ENCODE data around the gene NPAS3. TPM values are rescaled to one million over a fixed set of nuclear protein-coding genes. Genes with fewer than 3 reads are reported as not detected.

NPAS3 gene
- total and polyA plus RNA-seq, 2 of the 8 experiments (the other 6 are each of a cell fraction or from before 2014, with no cell fraction given): 0.11 to 0.60 TPM

DNA sequence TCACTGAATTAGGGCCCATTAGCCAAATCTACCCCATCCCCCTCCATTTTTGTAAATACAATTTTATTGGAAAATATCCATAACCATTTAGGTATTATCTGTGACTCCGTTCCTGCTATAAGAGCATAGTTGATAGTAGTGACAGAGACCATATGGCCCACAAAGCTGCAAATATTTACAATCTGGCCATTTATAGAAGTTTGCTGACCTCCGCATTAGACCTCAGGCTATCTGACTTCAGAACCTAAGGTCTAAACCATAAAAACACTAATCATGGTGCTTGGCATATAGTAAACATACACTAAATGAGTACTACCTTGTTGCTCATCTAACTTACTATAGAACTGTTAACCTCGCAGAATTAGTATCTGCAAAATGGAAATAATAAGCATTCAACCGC lies 124.8 kb downstream of the NPAS3 start:
- no peak overlapping the region for H2BK15ac ChIP-seq (ENCODE audit: low read length)
- FAIRE-seq: no peak
- H3K27me3 ChIP-seq (replicated peaks in 1 of 4; ENCODE audit: control insufficient read depth in 3 of 4, extremely low read depth in 1 of 4, insufficient read depth in 3 of 4, low read length in 3 of 4): no peaks in the 10 kb centered on the region
- POLR2A ChIA-PET (ENCODE audit: partially characterized antibody): no interaction called here
- no peaks in the 10 kb centered on the region for H3K9me3 ChIP-seq (ENCODE audit: insufficient read depth in 2 of 2, low read depth in 1 of 2, low read length in 1 of 2)
- H3K56ac ChIP-seq (replicated peaks; ENCODE audit: insufficient read length, low read depth, low read length): no peak overlapping the region
- no peak overlapping the region for H2BK20ac ChIP-seq (ENCODE audit: low read length)
- no peak for DNase-seq (ENCODE audit: low read depth in 1 of 2, low spot score in 2 of 2)
- no peaks in the 10 kb centered on the region for H3K79me1 ChIP-seq (ENCODE audit: low read depth, low read length)
- 95% methylated on average over 4 of the region's 4 CpGs; no CpG with 5 or more reads in 1 of the 2 experiments for WGBS, 2 experiments (ENCODE audit: extremely low coverage in 1 of 2, insufficient coverage in 1 of 2, insufficient read length in 1 of 2, insufficient replicate concordance in 2 of 2, low coverage in 1 of 2, low lambda C conversion rate in 2 of 2, missing lambda C conversion rate in 1 of 2)
- no peak overlapping the region for H3K4me3 ChIP-seq (ENCODE audit: extremely low read depth in 1 of 4, insufficient read depth in 2 of 4, low read depth in 3 of 4, low read length in 4 of 4)
- H3K4ac ChIP-seq (replicated peaks; ENCODE audit: insufficient read length, low read depth, low read length): no peak overlapping the region
- no peak overlapping the region for H3K27ac ChIP-seq (ENCODE audit: low read depth, low read length)
- H3K18ac ChIP-seq (ENCODE audit: extremely low read depth, low read length): no peak overlapping the region
- no peaks in the 10 kb centered on the region for H4K20me1 ChIP-seq (replicated peaks in 1 of 2; ENCODE audit: control insufficient read depth in 1 of 2, insufficient read depth in 2 of 2, low read length in 2 of 2)
- no peak overlapping the region for H4K91ac ChIP-seq (replicated peaks; ENCODE audit: insufficient read length, low read length)
- H3K23me2 ChIP-seq (ENCODE audit: low read depth, low read length): no peaks in the 10 kb centered on the region
- no peaks in the 10 kb centered on the region for H3K4me1 ChIP-seq (replicated peaks in 1 of 4; ENCODE audit: control insufficient read depth in 3 of 4, insufficient read depth in 4 of 4, low read length in 3 of 4)
- H2BK12ac ChIP-seq (ENCODE audit: low read depth, low read length): no peak overlapping the region
- no peak overlapping the region for H3K23ac ChIP-seq (ENCODE audit: insufficient read length)
- H2AFZ ChIP-seq (ENCODE audit: low read length): no peak overlapping the region
- H2BK5ac ChIP-seq (ENCODE audit: low read depth, low read length): no peak overlapping the region
- no peak overlapping the region for H2AK5ac ChIP-seq (ENCODE audit: low read depth, low read length)
- no peaks in the 10 kb centered on the region for H3K36me3 ChIP-seq (ENCODE audit: control insufficient read depth in 2 of 4, insufficient read depth in 4 of 4, low read length in 3 of 4)
- no peak overlapping the region for H2BK120ac ChIP-seq (replicated peaks; ENCODE audit: low read depth, low read length)
- no peak overlapping the region for H4K5ac ChIP-seq (ENCODE audit: insufficient read length, low read depth, low read length)
- no peak overlapping the region for H3K4me2 ChIP-seq (ENCODE audit: insufficient read depth in 1 of 2, low read depth in 2 of 2, low read length in 2 of 2)
- H3K14ac ChIP-seq (ENCODE audit: insufficient read length): no peak overlapping the region
- H3K79me2 ChIP-seq (ENCODE audit: control insufficient read depth in 1 of 2, insufficient read depth in 2 of 2, low read length in 2 of 2): no peaks in the 10 kb centered on the region
- CTCF ChIA-PET (ENCODE audit: partially characterized antibody): no interaction called here
- no peak overlapping the region for H4K8ac ChIP-seq (ENCODE audit: extremely low read depth, insufficient read depth, low read length)
- H3K9ac ChIP-seq (replicated peaks in 1 of 4; ENCODE audit: extremely low read depth in 1 of 4, low read depth in 3 of 4, low read length in 3 of 4): no peak overlapping the region
- TF ChIP-seq KDM4A (IDR thresholded peaks at IDR 0.05; ENCODE audit: low read depth, low read length, severe bottlenecking): no peak
- TF ChIP-seq JUN (IDR thresholded peaks at IDR 0.05; ENCODE audit: low read depth, low read length): no peak
- no peak for TF ChIP-seq EZH2 (IDR thresholded peaks at IDR 0.05; ENCODE audit: low read depth, low read length, severe bottlenecking)
- no peak for TF ChIP-seq CBX8 (IDR thresholded peaks at IDR 0.05; ENCODE audit: borderline replicate concordance, low read depth, low read length)
- TF ChIP-seq, protein P1, sequence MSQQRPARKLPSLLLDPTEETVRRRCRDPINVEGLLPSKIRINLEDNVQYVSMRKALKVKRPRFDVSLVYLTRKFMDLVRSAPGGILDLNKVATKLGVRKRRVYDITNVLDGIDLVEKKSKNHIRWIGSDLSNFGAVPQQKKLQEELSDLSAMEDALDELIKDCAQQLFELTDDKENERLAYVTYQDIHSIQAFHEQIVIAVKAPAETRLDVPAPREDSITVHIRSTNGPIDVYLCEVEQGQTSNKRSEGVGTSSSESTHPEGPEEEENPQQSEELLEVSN (IDR thresholded peaks at IDR 0.05): no peak
- no peak for TF ChIP-seq TAF7 (optimal IDR thresholded peaks at IDR 0.05; ENCODE audit: borderline replicate concordance, low read depth, low read length)
- no peak for TF ChIP-seq TAF1 (IDR thresholded peaks at IDR 0.05; ENCODE audit: low read depth, low read length)
- no peak for TF ChIP-seq NRF1 (IDR thresholded peaks at IDR 0.05; ENCODE audit: low read depth, low read length)

Data from H1 (cell line).